ENCODE results near the gene GPR156. TPM values are rescaled to one million over a fixed set of nuclear protein-coding genes. Genes with fewer than 3 reads are reported as not detected.
A peak's percentile ranks its signal among the peaks of the same experiment; 100 is the strongest.

GPR156 gene
- total and polyA plus RNA-seq, 2 of the 4 experiments (the other 2 are of a cell fraction), result 0.09 to 0.18 TPM

DNA sequence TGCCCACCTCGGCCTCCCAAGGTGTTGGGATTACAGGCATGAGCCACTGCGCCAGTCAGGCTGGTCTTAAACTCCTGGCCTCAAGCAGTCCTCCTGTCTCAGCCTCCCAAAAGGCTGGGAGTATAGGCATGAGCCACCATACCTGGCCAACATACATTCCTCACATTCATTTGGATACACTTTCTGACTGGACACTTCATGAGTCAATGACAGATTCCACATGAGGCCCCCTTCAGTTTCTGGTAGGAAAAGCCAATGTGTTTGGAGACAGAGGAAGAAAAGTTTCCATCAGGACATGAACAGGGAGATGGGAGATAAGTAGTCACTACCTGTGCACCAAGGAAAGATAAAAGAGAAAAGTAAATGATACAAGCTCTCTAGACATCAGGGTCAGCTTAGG, 141.3 kb downstream of the GPR156 start:
- no peaks in the 10 kb centered on the region for H4K20me1 ChIP-seq (ENCODE audit: insufficient read depth, low read length)
- H2BK120ac ChIP-seq (ENCODE audit: low read depth, low read length), result 0 out of 2 replicates have a peak overlapping the region, but pooled peaks have one; percentile 79
- no peak overlapping the region for H4K5ac ChIP-seq (ENCODE audit: low read depth, low read length)
- peak overlapping the region in 1 of 2 experiments; percentile 62; a peak in 1 of 4 replicates for H4K8ac ChIP-seq (ENCODE audit: low read depth in 2 of 2, low read length in 2 of 2)
- 0 out of 2 replicates have a peak overlapping the region, but pooled peaks have one; percentile 15 for H3K14ac ChIP-seq (replicated peaks; ENCODE audit: low read depth, low read length)
- H3K4ac ChIP-seq (ENCODE audit: low read depth, low read length), result peak overlapping the region; percentile 73; the same call in 1 of the 2 replicates
- WGBS, 2 experiments (ENCODE audit: extremely low coverage in 2 of 2, insufficient read length in 1 of 2), result no CpG with 5 or more reads among the region's 2 CpGs
- no peak for ATAC-seq (ENCODE audit: low read depth)
- no peaks in the 10 kb centered on the region for H3K9me3 ChIP-seq (ENCODE audit: control insufficient read depth, insufficient read depth, low read length)
- H3K23ac ChIP-seq (ENCODE audit: low read depth, low read length), result no peak overlapping the region
- ChIA-PET CTCF (no interaction called here), POLR2A (ENCODE audit: unreplicated experiment) (no interaction called here)
- no peak overlapping the region for H3K56ac ChIP-seq (ENCODE audit: extremely low read depth, insufficient read depth, low read length)
- peaks cover 7% of the 10 kb centered on the region for H3K9me1 ChIP-seq (ENCODE audit: insufficient read depth, low read length)
- DNase-seq, result no peak
- H2AK5ac ChIP-seq (ENCODE audit: low read depth, low read length), result peak overlapping the region; percentile 57
- no peak for TF ChIP-seq MXI1 (IDR thresholded peaks at IDR 0.05; ENCODE audit: borderline replicate concordance, low read depth, low read length)
- no peak for TF ChIP-seq MAZ (IDR thresholded peaks at IDR 0.05; ENCODE audit: borderline replicate concordance, low read depth, low read length)
- TF ChIP-seq USF2 (IDR thresholded peaks at IDR 0.05; ENCODE audit: low read depth, low read length), result no peak
- TF ChIP-seq RCOR1 (IDR thresholded peaks at IDR 0.05; ENCODE audit: insufficient replicate concordance, low read length), result no peak
- no peak for TF ChIP-seq RAD21 (IDR thresholded peaks at IDR 0.05; ENCODE audit: low read length)
- no peak for TF ChIP-seq BHLHE40 (IDR thresholded peaks at IDR 0.05; ENCODE audit: low read depth, low read length)
- no peak for TF ChIP-seq SMC3 (IDR thresholded peaks at IDR 0.05; ENCODE audit: low read depth, low read length)
- no peak for TF ChIP-seq CTCF (conservative IDR thresholded peaks at IDR 0.05; ENCODE audit: low read depth, low read length)
- no peak for TF ChIP-seq CHD1 (IDR thresholded peaks at IDR 0.05; ENCODE audit: low read depth, low read length)
- no peak for TF ChIP-seq FOS (IDR thresholded peaks at IDR 0.05; ENCODE audit: low read depth, low read length)
- TF ChIP-seq MAFK (IDR thresholded peaks at IDR 0.05; ENCODE audit: low read depth, low read length), result no peak
- TF ChIP-seq, protein P1, sequence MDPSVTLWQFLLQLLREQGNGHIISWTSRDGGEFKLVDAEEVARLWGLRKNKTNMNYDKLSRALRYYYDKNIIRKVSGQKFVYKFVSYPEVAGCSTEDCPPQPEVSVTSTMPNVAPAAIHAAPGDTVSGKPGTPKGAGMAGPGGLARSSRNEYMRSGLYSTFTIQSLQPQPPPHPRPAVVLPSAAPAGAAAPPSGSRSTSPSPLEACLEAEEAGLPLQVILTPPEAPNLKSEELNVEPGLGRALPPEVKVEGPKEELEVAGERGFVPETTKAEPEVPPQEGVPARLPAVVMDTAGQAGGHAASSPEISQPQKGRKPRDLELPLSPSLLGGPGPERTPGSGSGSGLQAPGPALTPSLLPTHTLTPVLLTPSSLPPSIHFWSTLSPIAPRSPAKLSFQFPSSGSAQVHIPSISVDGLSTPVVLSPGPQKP (IDR thresholded peaks at IDR 0.05; ENCODE audit: borderline replicate concordance, low read depth, low read length), result no peak
- TF ChIP-seq POLR2A (IDR thresholded peaks at IDR 0.05; ENCODE audit: low read depth, low read length), result no peak
- no peak overlapping the region for H3K18ac ChIP-seq (ENCODE audit: low read depth, low read length)
- no peaks in the 10 kb centered on the region for H3K27me3 ChIP-seq (ENCODE audit: control insufficient read depth, insufficient read depth, low read length)
- H3K4me1 ChIP-seq (ENCODE audit: control insufficient read depth, insufficient read depth, low read length), result peaks cover 12% of the 10 kb centered on the region
- no peak overlapping the region for H3K27ac ChIP-seq (ENCODE audit: insufficient read depth, low read length)
- H3K79me1 ChIP-seq (ENCODE audit: low read depth in 1 of 2, low read length in 2 of 2), result no peaks in the 10 kb centered on the region
- H3K4me3 ChIP-seq (ENCODE audit: insufficient read depth, low read depth, low read length), result no peak overlapping the region
- H2BK20ac ChIP-seq (ENCODE audit: low read depth, low read length), result peak overlapping the region; percentile 85; the same call in 1 of the 2 replicates
- no peaks in the 10 kb centered on the region for H3K36me3 ChIP-seq (ENCODE audit: control insufficient read depth, insufficient read depth, low read length)
- BruUV-seq (replicated peaks), result no TSS peak
- dilution Hi-C loops (cut with HindIII; ENCODE audit: low sequenced_read_pairs, unreplicated experiment), result no loop called here
- no peak overlapping the region for H3K9ac ChIP-seq (ENCODE audit: low read depth, low read length)
- peak overlapping the region; percentile 33; the same call in 1 of the 2 replicates for H4K91ac ChIP-seq (ENCODE audit: insufficient read depth, low read depth, low read length)
- no peak overlapping the region for H2AK9ac ChIP-seq (replicated peaks; ENCODE audit: low read depth, low read length, poor library complexity)
- H2BK5ac ChIP-seq (ENCODE audit: low read depth, low read length, poor library complexity, severe bottlenecking), result no peak overlapping the region
- intact Hi-C loops (cut with micrococcal nuclease), result no loop called here
- H2AFZ ChIP-seq (replicated peaks; ENCODE audit: low read length, poor library complexity), result no peak overlapping the region
- H2BK15ac ChIP-seq (ENCODE audit: low read depth, low read length), result peak overlapping the region; percentile 87; the same call in 1 of the 3 replicates
- in situ Hi-C loops (cut with MboI; ENCODE audit: low sequenced_read_pairs), result no loop called here
- no peak overlapping the region for H3K4me2 ChIP-seq (ENCODE audit: low read depth, low read length)
